Measurements from ENCODE around the gene CRTC1.
"Not testable (repeated sequence)": the region's sequence is repeated elsewhere in the genome, so short reads cannot be mapped to it uniquely, and the experiment has no call there.

The CRTC1 gene

DNA sequence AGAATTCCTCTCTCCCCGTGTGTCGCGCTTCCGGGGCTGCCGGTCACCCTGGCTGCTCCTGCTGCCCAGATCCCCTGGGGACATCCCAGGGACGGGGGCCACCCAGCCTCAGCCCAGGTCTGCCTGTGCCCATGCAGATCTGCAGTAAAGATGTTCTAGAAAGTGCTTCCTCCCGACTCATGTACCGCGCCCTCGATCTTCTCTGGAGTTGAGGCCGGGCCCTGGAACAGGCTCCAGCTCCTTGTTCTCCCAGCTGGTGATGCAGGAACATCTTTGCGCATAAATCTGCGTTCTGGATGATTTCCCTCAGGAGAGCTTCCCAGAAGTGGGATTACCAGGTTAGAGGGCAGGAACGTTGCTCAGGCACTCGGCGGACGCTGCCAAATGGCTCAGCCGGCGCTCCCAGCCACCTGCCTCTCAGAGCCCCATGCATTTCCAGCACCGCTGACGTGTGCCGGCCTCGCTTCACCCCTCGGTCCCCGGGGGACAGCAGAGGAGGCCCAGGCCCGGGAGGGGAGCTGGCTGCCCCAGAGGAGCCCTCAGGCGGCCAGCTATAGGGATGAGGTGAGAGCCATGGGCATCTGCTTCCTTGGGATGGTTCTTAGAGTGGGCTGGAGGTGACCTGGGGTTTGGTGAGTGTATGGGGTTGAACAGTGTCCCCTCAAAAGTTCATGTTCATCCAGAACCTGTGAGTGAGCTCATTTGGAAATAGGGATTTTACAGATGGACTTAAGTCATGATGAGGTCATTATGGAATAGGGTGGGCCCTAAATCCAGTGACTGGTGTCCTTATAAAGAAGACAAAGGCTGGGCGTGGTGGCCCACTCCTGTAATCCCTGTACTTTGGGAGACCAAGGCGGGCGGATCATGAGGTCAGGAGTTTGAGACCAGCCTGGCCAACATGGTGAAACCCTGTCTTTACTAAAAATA lies 42.6 kb downstream of the CRTC1 start:
- no peak for TF ChIP-seq ZFX (IDR thresholded peaks at IDR 0.05; ENCODE audit: borderline replicate concordance)
- TF ChIP-seq, protein P1, sequence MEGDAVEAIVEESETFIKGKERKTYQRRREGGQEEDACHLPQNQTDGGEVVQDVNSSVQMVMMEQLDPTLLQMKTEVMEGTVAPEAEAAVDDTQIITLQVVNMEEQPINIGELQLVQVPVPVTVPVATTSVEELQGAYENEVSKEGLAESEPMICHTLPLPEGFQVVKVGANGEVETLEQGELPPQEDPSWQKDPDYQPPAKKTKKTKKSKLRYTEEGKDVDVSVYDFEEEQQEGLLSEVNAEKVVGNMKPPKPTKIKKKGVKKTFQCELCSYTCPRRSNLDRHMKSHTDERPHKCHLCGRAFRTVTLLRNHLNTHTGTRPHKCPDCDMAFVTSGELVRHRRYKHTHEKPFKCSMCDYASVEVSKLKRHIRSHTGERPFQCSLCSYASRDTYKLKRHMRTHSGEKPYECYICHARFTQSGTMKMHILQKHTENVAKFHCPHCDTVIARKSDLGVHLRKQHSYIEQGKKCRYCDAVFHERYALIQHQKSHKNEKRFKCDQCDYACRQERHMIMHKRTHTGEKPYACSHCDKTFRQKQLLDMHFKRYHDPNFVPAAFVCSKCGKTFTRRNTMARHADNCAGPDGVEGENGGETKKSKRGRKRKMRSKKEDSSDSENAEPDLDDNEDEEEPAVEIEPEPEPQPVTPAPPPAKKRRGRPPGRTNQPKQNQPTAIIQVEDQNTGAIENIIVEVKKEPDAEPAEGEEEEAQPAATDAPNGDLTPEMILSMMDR (IDR thresholded peaks at IDR 0.05): no peak
- H3K27ac ChIP-seq: no peak overlapping the region

DNA sequence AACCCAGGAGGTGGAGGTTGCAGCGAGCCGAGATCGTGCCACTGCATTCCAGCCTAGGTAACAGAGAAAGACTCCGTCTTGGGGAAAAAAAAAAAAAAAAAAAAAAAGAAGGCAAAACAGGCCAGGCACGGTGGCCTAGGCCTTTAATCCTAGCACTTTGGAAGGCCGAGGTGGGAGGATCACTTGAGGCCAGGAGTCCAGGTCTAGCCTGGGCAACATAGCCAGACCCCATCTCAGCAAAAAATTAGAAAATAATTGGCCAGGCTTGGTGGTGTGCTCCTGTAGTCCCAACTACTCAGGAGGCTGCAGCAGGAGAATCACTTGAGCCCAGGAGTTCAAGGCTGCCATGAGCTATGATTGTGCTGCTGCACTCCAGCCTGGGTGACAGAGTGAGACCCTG lies 43.4 kb downstream of the CRTC1 start:
- TF ChIP-seq, protein P1 (IDR thresholded peaks at IDR 0.05): no peak
- no peak for TF ChIP-seq ZFX (IDR thresholded peaks at IDR 0.05; ENCODE audit: borderline replicate concordance)
- H3K27ac ChIP-seq: no peak overlapping the region

DNA sequence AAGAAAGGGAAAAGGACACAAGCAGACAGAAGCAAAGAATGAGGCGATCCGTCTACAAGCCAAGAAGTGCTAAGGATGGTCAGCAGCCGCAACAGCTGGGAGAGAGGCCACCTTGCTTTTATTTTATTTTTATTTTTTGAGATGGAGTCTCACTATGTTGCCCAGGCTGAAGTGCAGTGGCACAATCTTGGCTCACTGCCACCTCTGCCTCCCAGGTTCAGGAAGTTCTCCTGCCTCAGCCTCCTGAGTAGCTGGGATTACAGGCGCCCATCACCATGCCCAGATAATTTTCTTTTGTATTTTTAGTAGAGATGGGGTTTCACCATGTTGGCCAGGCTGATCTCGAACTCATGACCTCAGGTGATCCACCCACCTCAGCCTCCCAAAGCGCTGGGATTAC lies 44.1 kb downstream of the CRTC1 start:
- H3K27ac ChIP-seq: not testable (repeated sequence)

DNA sequence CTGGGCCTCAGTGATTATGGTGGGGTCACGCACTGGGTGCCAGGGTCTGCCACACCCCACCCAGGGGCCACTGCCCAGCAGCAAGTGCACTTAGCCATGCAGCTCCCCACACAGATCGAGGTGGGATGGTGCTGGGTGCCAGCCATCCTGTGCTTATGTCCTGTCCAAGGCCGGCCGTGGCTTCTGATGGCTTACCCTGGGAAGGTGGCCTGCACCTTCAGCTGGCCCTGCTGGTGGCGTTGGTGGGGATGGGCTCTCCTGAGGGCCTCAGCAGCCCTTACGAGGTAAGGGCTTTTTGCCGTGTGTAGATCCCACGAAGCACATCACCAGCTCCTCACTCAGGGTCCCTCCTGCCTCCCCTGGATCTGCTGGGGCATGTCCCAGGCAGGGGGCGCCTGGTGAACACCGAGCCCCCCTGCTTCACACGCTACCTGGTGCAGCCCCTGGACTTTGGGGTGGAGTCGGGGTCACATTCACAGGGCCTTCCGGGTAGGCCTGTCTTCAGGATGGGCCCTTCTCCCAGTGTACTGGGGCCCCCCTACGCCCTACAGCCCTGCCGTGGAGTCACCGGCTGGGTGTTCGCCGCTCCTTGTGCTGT lies 46.6 kb downstream of the CRTC1 start:
- TF ChIP-seq ZFX (IDR thresholded peaks at IDR 0.05; ENCODE audit: borderline replicate concordance): no peak
- TF ChIP-seq, protein P1 (IDR thresholded peaks at IDR 0.05): no peak
- H3K27ac ChIP-seq: no peak overlapping the region

DNA sequence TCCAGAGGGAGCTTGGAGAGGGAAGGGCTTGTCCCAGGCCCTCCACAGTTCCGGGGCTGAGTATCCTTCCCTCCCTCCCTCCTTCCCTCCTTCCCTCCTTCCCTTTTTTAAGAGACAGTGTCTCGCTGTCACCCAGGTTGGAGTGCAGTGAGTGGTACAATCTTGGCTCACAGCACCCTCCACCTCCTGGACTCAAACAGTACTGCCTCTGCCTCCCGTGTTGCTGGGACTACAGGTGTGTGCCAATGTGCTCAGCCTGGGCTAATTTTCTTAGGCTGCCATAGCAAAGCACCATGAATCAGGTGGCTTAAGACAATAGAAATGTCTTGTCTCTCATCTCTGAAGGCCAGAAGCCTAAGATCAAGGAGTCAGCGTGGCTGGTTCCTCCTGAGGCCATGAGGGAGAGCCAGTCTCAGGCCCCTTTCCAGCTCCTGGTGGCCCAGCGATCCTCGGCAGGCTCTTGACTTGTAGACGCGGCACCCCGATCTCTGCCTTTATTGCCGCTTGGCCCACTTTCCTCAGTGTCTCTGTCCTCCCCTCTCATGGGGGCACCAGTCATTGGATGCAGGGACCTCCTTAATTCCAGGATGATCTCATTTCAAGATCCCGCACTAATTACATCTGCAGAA lies 47.5 kb downstream of the CRTC1 start:
- no peak overlapping the region for H3K27ac ChIP-seq
- TF ChIP-seq ZFX (IDR thresholded peaks at IDR 0.05; ENCODE audit: borderline replicate concordance): no peak
- TF ChIP-seq, protein P1 (IDR thresholded peaks at IDR 0.05): no peak

DNA sequence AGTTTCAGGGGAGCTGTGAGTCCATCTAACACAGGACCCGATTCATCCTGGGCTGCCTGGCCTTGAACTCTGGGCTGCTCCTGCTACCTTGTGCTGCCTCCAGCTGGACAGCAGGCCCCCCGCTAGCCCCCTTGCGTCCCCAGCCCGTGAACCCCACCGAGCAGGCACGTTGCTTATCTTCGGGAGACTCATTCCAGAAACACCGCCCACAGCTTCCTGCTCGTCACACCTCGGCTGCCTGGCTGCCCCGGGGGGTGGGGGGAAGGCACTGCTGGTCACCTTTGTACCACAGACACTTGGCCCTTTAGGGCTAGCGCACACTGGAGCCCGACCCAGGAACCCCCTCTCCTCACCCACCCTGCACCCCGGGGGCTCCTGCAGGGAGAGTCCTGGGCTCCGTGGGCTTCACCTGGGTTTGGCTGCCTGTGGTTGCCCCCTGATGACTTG lies 48.1 kb downstream of the CRTC1 start:
- no peak for TF ChIP-seq ZFX (IDR thresholded peaks at IDR 0.05; ENCODE audit: borderline replicate concordance)
- TF ChIP-seq, protein P1 (IDR thresholded peaks at IDR 0.05): no peak
- H3K27ac ChIP-seq: no peak overlapping the region

DNA sequence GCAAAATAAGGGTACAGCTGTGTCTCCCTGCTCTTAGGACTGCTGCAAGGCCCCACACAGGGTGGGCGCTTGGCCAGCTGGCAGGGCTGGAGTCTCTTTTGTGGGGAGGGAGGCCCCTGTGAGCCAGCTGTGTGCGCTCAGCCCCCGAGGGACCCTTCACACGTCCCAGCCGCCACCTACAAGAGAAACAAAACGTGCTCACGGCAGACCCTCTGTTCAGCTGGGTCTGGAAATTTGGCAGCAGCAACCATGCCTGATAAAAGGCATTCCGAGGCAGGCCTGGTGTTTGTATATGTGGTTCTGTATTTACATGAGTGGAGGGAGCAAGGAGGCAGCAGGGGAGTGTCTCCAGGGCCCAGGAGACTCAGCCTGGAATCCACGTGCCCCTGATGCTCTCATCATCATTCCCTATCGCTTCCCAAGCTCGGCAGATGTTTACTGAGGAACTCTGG lies 49.7 kb downstream of the CRTC1 start:
- TF ChIP-seq, protein P1 (IDR thresholded peaks at IDR 0.05): no peak
- TF ChIP-seq ZFX (IDR thresholded peaks at IDR 0.05; ENCODE audit: borderline replicate concordance): no peak
- H3K27ac ChIP-seq: no peak overlapping the region

DNA sequence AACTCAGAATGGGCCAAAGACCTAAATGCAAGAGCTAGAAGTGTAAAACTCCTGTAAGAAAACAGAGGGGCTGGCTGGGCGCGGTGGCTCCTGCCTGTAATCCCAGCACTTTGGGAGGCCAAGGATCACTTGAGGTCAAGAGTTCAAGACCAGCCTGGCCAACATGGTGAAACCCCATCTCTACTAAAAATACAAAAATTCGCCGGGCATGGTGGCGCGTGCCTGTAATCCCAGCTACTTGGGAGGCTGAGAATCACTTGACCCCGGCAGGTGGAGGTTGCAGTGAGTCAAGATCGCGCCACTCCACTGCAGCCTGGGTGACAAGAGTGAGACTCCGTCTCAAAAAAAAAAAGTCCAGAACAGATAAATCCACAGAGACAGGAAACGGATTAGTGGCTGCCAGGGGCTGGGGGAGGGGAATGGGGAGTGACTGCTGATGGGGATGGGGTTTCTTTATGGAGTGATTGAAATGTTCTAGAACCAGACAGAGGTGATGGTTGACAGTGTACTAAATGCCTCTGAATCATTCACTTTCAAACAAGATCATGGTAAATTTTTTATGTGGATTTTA lies 50.4 kb downstream of the CRTC1 start:
- not testable (repeated sequence) for H3K27ac ChIP-seq
